Activated CD8-positive, alpha-beta memory T cell treated with anti-CD3 and anti-CD28 coated beads for 36 hours (primary cell): Measurements from ENCODE around the gene DNAL1. TPM values are rescaled to one million over a fixed set of nuclear protein-coding genes. Genes with fewer than 3 reads are reported as not detected.

Experiments
- CTCF ChIA-PET: fragments of 350-600 bp; sonication (Branson Sonifier 250); formaldehyde crosslinking; loops from one replicate; lab custom pipeline; 2021; ENCODE audit warnings: antibody characterized with exemption; lab: Charles Lee
- POLR2A ChIA-PET: fragments of 350-600 bp; sonication (Branson Sonifier 250); formaldehyde crosslinking; loops from one replicate; lab custom pipeline; 2021; ENCODE audit warnings: antibody characterized with exemption; lab: Charles Lee
- total RNA-seq, 2 experiments: library from RNA; stranded (reverse); gene quantifications; one replicate each; pipeline ENCODE4 v1.2.3, GENCODE V29; 2021

DNAL1 gene
- total RNA-seq: 1 to 10 TPM; 9.9 TPM

- CTCF ChIA-PET: interaction anchor here (1.1 to 1.9 kb wide), 2 partner anchors 11 to 52 kb away, joined by 3 to 10 read pairs; no protein-coding TSS in a partner anchor
Observed at GRCh38 chr14:73644531-73645247, at the start of gene DNAL1. DNAL1 (plus strand) TSS chr14:73644986; CDS start chr14:73645040, 54 bp downstream.

GRCh38 chr14:73599499-73599898 lies 45.3 kb upstream of the DNAL1 start:
- CTCF ChIA-PET: interaction anchor here (0.6 kb wide), 1 partner anchor 154 kb away, joined by 3 read pairs; no protein-coding TSS in a partner anchor
- POLR2A ChIA-PET: no interaction called here

More at GRCh38 chr14:73644531-73645247, at the start of gene DNAL1:
- POLR2A ChIA-PET: interaction anchor here (1.4 kb wide), 1 partner anchor 74 kb away, joined by 5 read pairs; no protein-coding TSS in a partner anchor

- CTCF ChIA-PET: no interaction called here
- POLR2A ChIA-PET: no interaction called here
Observed at GRCh38 chr14:73602994-73603393, 41.8 kb upstream of the DNAL1 start.

- ChIA-PET CTCF (interaction anchor here (1.4 kb wide), 1 partner anchor 26 kb away, joined by 4 read pairs; no protein-coding TSS in a partner anchor), POLR2A (interaction anchor here (0.7 kb wide), 1 partner anchor 276 kb away, joined by 3 read pairs; no protein-coding TSS in a partner anchor)
Observed at GRCh38 chr14:73606271-73606670, 38.5 kb upstream of the DNAL1 start.

- ChIA-PET CTCF (interaction anchor here (1.4 kb wide), 1 partner anchor 25 kb away, joined by 4 read pairs; no protein-coding TSS in a partner anchor), POLR2A (no interaction called here)
Observed at GRCh38 chr14:73607241-73607640, 37.5 kb upstream of the DNAL1 start.

GRCh38 chr14:73610687-73611086 lies 34.1 kb upstream of the DNAL1 start:
- POLR2A ChIA-PET: interaction anchor here (0.7 kb wide), 1 partner anchor 16 kb away, joined by 4 read pairs; no protein-coding TSS in a partner anchor
- CTCF ChIA-PET: interaction anchor here (0.7 kb wide), 1 partner anchor 102 kb away, joined by 3 read pairs; no protein-coding TSS in a partner anchor

- CTCF ChIA-PET: interaction anchor here (0.7 to 1.4 kb wide), 3 partner anchors 14 to 42 kb away, joined by 3 to 5 read pairs (median 4); no protein-coding TSS in a partner anchor
Observed at GRCh38 chr14:73612339-73613045, 32.3 kb upstream of the DNAL1 start, which contains the start of gene ACOT6. ACOT6 (plus strand) TSS chr14:73612517; CDS start chr14:73612572, 55 bp downstream.

GRCh38 chr14:73613046-73613383 lies 31.8 kb upstream of the DNAL1 start:
- POLR2A ChIA-PET: interaction anchor here (0.5 to 1.7 kb wide), 4 partner anchors 21 to 1682 kb away, joined by 4 to 8 read pairs (median 6); partner anchors contain the start of genes ACOT2 and ACOT4
- CTCF ChIA-PET: interaction anchor here (0.7 to 1.4 kb wide), 3 partner anchors 13 to 42 kb away, joined by 3 to 5 read pairs (median 4); no protein-coding TSS in a partner anchor

More at GRCh38 chr14:73612339-73613045, 32.3 kb upstream of the DNAL1 start, which contains the start of gene ACOT6:
- POLR2A ChIA-PET: interaction anchor here (0.5 to 1.7 kb wide), 6 partner anchors 20 to 1681 kb away, joined by 3 to 8 read pairs (median 4); partner anchors contain the start of genes ACOT2, ACOT4 and RIOX1

- CTCF ChIA-PET: interaction anchor here (1.4 kb wide), 1 partner anchor 43 kb away, joined by 5 read pairs; no protein-coding TSS in a partner anchor
- POLR2A ChIA-PET: interaction anchor here (0.5 to 1.7 kb wide), 4 partner anchors 21 to 1682 kb away, joined by 4 to 8 read pairs (median 6); partner anchors contain the start of genes ACOT2 and ACOT4
Observed at GRCh38 chr14:73613419-73613963, 31.3 kb upstream of the DNAL1 start.

- ChIA-PET POLR2A (no interaction called here), CTCF (no interaction called here)
Observed at GRCh38 chr14:73616831-73617230, 28.0 kb upstream of the DNAL1 start.

GRCh38 chr14:73619524-73619923 lies 25.3 kb upstream of the DNAL1 start:
- POLR2A ChIA-PET: no interaction called here
- CTCF ChIA-PET: no interaction called here

- ChIA-PET CTCF (no interaction called here), POLR2A (no interaction called here)
Observed at GRCh38 chr14:73620268-73620667, 24.5 kb upstream of the DNAL1 start.

GRCh38 chr14:73623504-73624054 lies 21.2 kb upstream of the DNAL1 start:
- POLR2A ChIA-PET: no interaction called here
- CTCF ChIA-PET: no interaction called here

GRCh38 chr14:73625706-73626105 lies 19.1 kb upstream of the DNAL1 start:
- ChIA-PET POLR2A (no interaction called here), CTCF (interaction anchor here (1.4 kb wide), 1 partner anchor 13 kb away, joined by 3 read pairs; no protein-coding TSS in a partner anchor)

- ChIA-PET POLR2A (interaction anchor here (0.7 kb wide), 1 partner anchor 137 kb away, joined by 3 read pairs; no protein-coding TSS in a partner anchor), CTCF (interaction anchor here (1.4 kb wide), 1 partner anchor 14 kb away, joined by 3 read pairs; no protein-coding TSS in a partner anchor)
Observed at GRCh38 chr14:73627151-73627558, 17.6 kb upstream of the DNAL1 start.

- POLR2A ChIA-PET: no interaction called here
- CTCF ChIA-PET: no interaction called here
Observed at GRCh38 chr14:73630009-73630780, 14.6 kb upstream of the DNAL1 start.
